Suprapubic skin (tissue), 4 donors: Measurements from ENCODE around the gene TRIM47.

Experiments
- POLR2A ChIP-seq, 2 donors: fragments of 450-650 bp; IDR thresholded peaks; one replicate each; pipeline ENCODE4 v1.6.1; 2017; ENCODE audit warnings: antibody characterized with exemption in 2 of 2, mild to moderate bottlenecking in 2 of 2, moderate library complexity in 2 of 2
- POLR2AphosphoS5 ChIP-seq, 3 donors: sonication (generic); formaldehyde crosslinking; IDR thresholded peaks; one replicate each; pipeline ENCODE4 v1.6.1; 2017; ENCODE audit warnings: antibody characterized with exemption in 3 of 3
- TF ChIP-seq, protein P1 (sequence below), 2 donors: fragments of 200-600 bp in 1 of 2; fragments of 450-650 bp in 1 of 2; sonication (generic) in 1 of 2; IDR thresholded peaks; one replicate each; pipeline ENCODE4 v1.5.1; 2016 to 2019; ENCODE audit warnings: antibody characterized with exemption in 2 of 2, mild to moderate bottlenecking in 1 of 2, moderate library complexity in 1 of 2

DNA sequence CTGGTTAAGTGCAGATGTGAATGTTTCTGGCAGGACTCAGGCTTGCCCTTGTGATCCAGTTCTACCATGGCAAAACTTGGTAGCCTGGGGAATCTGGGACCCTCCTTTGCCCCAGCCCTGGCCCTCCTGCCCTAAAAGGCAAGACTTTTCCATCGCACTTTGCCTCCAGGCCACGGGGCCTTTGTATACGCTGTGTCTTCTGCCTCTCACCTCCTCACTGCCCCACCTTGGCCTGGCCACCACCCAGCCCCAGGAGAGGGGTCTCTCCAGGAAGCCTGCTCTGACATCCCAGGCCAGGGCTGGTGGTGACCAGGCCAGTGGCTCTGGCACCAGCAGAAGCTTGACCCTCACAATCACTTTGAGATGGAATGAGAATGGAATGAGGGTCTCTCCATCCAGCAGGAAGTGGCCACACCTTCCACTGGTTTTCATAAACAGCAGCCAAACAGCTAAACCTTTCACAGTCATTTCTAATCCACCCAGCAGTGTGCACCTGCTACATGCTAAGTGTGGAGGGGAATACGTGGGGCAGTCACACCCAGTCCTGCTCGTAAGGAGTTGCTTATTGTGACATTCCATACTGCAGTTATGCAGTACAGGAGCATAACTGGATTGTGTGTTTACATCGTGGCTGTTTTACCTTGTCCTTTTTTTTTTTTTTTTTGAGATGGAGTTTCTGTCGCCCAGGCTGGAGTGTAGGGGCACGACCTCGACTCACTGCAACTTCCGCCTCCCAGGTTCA lies 27.9 kb upstream of the TRIM47 start:
- TF ChIP-seq, protein P1, sequence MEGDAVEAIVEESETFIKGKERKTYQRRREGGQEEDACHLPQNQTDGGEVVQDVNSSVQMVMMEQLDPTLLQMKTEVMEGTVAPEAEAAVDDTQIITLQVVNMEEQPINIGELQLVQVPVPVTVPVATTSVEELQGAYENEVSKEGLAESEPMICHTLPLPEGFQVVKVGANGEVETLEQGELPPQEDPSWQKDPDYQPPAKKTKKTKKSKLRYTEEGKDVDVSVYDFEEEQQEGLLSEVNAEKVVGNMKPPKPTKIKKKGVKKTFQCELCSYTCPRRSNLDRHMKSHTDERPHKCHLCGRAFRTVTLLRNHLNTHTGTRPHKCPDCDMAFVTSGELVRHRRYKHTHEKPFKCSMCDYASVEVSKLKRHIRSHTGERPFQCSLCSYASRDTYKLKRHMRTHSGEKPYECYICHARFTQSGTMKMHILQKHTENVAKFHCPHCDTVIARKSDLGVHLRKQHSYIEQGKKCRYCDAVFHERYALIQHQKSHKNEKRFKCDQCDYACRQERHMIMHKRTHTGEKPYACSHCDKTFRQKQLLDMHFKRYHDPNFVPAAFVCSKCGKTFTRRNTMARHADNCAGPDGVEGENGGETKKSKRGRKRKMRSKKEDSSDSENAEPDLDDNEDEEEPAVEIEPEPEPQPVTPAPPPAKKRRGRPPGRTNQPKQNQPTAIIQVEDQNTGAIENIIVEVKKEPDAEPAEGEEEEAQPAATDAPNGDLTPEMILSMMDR (IDR thresholded peaks at IDR 0.05), result no peak
- TF ChIP-seq POLR2A (IDR thresholded peaks at IDR 0.05) (no peak), POLR2AphosphoS5 (IDR thresholded peaks at IDR 0.05) (no peak)
